GM18868 (cell line): ENCODE results near the gene MPV17.
"Not testable (repeated sequence)": the region's sequence is repeated elsewhere in the genome, so short reads cannot be mapped to it uniquely, and the experiment has no call there.

Experiments used
- ATAC-seq: cut with Tn5 transposase; IDR thresholded peaks from one replicate; pipeline ENCODE4 v1.9.1; 2021; ENCODE audit warnings: mild to moderate bottlenecking, moderate library complexity; ENCODE audit not compliant: unreplicated experiment

Gene MPV17

DNA sequence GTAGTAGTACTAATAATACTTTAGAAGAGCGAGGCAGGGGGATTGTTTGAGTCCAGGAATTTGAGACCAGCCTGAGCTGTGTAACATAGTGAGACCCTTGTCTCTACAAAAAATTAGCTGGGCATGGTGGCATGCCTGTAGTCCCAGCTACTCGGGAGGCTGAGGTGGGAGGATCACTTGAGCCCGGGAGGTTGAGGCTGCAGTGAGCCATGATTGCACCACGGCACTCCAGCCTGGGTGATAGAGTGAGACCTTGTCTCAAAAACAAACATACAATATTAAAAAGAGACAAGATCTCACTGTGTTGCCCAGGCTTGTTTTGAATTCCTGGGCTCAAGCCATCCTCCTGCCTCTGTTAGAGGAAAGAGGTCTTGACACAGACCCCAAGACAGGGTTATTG is 22.3 kb downstream of the MPV17 start:
- not testable (repeated sequence) for ATAC-seq

DNA sequence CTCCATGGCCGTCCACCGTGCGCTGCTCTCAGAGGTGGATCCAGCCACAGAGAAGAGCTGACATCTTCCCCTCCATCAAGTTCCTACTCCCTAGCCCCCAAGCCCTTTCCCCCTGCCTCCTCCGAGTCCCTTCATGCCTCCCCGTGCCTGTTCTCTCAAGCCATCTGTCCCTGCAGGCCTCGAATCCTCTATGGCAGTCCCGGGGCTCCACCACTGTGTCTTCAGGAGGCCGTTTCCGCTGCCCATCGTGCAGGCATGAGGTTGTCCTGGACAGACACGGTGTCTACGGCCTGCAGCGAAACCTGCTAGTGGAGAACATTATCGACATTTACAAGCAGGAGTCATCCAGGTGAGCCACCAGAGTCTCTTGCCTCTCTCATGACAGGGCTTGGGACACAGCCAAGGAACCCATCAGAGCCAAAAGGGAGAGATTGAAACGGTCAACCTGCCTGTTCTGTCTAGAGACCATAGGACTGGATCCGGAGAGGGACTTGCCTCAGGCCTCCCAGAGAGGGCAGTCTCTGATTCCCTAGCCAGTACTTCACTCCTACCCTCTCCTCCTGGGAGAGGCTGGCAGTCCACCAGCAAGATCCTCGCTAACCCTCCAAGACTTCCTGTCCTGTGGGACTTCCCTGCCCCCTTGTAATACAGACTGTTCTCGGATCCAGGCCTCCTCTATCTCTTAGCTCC is 24.4 kb downstream of the MPV17 start:
- ATAC-seq: no peak

DNA sequence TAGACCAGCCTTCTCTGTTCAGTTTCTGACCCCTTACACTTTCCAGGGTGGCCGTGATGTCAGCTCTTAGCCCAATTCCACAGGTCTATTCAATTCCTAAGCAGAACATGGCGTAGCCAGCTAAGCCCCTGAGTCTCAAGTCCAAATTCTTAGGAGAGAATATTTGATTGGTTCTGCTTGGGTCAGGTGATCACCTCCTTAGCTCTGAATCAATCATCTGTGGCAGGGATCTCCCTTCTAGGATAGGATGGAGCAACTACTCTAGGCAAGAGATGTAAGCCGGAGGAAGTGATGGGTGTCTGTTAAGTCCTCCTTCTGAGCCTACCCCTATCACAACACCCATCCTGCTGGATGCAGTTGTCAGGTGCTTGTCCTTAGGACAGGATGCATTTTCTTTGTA is 25.7 kb downstream of the MPV17 start:
- ATAC-seq: no peak

DNA sequence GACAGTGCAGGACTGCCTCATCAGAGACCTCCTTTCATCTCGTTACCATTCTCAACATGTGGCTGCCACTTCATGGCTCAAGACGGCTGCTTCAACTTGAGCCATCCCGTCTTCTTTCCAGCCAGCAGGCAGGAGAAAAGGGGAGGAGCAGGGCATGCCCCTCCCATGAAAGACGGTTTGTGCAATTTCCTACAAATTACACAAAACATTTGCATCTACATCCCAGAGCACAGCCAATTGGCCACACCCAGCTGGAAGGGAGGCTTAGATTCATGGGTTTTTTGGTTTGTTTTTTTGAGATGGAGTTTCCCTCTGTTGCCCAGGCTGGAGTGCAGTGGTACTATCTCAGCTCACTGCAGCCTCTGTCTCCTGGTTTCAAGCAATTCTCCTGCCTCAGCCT is 26.4 kb downstream of the MPV17 start:
- no peak for ATAC-seq

DNA sequence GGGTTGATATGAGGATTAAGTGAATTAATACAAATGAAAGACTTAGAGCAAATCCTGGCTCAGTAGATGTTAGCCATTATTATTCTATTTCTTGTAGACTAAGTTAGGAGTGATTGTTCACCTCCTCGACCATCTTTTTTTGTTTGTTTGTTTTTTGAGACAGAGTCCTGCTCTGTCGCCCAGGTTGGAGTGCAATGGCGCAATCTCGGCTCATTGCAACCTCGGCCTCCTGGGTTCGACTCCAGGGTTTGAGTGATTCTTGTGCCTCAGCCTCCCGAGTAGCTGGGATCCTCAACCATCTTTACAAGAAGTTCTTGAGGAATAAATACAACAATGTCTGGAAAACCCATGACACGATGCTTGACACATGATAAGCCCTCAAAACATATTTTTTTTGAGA is 28.0 kb downstream of the MPV17 start:
- no peak for ATAC-seq

DNA sequence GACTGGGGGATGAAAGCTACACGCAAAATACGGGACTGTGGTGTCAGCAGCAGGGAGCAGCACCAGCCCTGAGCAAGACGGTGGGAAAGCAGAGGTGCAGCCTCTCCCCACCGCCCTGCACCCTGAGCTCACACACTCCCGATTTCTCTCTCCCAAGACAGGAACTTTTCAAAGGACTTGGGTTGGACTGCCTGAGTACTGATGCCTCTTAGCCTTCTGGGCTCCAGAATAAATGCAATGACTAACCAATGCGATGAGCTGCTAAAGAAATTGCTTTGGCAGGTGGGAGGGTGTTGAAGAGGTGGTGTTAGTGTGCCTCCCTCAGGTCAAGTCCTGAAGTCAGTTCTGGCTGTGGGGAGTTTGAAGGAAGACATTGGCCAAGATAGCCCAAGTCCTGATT is 31.0 kb downstream of the MPV17 start:
- no peak for ATAC-seq

DNA sequence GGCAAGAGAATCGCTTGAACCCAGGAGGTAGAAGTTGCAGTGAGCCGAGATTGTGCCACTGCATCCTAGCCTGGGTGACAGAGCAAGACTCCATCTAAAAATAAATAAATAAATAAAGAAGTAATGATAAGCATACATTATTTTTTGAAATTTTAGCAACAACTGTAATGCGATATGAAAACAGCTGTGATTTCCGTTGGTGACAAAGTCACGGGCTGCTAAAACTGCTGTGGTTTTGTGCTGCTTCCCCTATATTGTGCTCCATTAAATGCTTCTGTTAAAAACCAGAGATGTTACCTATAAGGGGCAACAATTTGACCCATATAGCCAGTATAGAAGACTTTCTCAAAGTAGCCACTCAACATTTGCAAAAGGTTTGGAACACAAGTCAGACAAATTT is 32.3 kb downstream of the MPV17 start:
- ATAC-seq: no peak

DNA sequence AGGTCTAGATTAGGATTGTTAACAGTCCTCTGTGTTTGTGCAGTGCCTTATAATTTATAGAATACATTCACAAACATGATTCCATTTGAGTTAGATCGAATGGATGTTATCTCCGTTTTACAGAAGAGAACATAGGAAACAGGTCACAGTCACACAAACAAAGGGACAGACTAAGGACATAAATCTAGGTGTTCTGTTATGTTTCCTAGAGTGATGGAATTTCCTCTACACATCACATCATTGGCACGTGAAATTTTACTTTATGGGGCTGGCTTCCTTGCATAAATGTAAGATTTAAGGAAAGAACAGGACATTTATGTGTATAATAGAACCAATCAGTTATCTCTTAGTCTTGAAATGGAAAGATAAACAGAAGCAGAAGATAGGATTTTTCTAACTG is 34.3 kb downstream of the MPV17 start:
- no peak for ATAC-seq

DNA sequence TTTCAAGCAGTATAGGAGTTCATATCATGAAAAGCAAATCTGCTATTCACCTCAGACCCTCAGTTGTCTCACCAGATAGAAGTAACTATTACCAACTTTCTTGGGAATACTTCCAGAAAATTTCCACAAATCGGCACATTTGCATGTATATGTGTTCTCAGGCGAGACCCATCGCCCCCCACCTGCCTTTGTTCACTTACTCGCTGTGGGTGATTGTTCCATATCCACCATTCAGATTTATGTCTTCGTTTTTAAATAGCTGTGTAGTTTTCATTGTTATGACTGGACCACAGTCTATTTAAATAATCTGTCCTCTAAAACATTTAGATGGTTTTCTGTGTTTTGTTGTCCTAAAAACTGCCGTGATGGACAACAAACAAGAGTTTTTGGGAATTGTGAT is 37.4 kb downstream of the MPV17 start:
- ATAC-seq: no peak

DNA sequence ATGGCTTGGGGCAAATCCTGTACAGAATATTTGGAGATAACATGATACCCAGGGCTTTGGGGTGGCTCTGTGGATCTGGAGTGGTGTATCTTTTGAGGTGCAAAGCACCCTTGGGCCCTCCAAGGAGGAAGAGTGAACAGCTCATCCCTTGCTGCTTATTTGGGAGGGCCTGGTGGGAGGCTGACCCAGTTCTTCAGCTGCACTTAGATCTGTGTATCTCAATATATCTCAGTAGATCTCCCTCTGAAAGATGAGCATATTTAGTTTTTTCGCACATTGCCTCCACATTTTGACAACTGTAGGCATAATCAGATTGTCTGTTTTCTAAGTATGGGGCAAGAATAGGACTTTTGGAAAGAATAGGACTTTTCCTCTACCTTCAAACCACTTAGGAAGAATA is 37.9 kb downstream of the MPV17 start:
- no peak for ATAC-seq

DNA sequence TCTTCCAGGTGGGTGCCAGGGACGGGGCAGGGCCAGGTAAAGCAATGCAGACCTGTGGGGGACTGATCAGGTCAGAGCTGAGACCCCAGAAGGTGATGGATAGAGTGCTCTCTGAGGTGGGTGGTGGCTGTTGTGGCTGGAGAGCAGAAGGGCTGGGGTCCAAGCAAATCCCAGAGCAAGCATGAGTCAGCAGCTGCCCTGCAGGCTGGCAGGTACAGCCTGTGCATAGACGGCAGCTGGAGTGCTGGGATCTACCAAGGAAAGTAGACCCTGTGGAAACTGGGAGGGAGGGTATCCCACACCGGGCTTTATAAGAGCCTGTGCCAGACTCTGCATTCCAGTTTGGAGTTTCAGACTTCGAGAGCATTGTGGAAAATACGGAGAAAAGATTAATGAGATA is 40.0 kb downstream of the MPV17 start:
- ATAC-seq: no peak

DNA sequence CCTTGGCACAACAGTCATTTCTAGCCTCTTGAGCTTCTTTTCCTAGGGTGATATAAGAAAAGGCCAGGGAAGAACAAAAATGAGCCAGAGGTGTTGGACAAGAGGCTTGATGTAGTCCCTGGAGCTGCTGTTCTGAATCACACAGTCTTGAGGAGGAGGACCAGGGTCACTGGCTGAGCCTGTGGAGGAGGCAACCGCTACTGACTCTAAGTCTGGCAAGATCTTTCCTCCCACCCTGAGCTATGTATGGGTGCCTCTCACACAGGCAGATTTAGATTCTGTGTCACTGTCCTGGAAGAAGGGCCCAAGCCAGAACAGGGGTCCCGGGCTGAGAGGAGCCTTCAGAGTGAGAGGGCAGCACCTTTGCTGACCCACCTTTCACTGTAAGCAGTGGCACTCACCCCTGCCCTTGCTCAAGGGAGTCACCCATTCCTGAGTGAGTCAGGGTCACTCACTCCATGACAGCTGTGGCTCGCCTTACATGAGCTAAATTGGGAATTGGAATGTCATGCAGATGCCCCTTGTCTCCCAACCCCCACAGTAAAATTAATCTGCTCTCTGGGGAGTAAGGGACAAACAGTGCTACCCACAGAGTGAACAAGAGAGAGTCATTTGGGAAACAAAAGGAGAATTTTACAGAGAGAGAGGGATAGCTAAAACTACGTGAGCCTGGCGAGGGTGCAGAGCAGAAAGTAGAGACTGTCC is 40.9 kb downstream of the MPV17 start, which contains the start of gene TRIM54:
TRIM54 (plus strand) TSS at position 575 of the 705 bp plus-strand sequence. CDS start 303 bp downstream, outside the sequence.
- ATAC-seq: no peak

DNA sequence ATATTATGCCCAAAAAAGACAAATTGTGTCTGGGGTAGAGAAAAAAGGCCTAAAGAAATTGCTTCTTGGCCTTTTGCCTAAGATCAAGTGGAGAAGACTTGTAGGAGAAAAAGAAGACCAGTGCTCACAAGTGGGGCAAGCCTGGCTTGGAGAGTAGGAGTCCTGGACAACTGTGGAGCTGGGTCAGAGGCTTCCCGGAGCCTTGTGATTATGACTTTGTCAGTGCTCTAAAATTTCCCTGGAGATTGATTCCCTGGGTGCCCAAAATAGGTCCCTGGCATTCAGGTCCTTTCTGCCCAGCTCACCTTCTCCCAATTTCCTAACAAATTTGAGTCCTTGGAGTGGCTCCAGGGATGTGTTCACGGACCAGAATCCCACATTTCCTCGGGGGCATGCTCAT is 41.5 kb downstream of the MPV17 start:
- ATAC-seq: no peak

DNA sequence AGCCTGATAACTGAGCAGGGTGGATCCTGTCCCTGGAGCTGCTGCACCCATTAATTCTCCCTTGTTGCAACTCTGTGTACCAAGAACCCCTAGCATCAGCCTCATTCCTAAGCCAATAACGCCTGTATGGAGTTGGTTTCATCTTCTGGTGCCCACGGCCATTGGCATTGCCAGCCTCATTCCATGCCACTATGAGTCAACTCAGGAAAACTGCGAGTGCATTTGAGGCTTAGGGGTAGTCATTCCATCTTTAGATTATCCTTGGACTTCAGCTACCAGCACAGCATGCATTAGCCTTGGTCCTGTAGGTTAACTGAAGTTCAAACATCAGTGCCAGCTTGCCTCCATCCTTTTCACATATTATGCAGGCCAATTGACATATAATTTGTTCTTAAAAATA is 42.1 kb downstream of the MPV17 start:
- ATAC-seq: no peak

DNA sequence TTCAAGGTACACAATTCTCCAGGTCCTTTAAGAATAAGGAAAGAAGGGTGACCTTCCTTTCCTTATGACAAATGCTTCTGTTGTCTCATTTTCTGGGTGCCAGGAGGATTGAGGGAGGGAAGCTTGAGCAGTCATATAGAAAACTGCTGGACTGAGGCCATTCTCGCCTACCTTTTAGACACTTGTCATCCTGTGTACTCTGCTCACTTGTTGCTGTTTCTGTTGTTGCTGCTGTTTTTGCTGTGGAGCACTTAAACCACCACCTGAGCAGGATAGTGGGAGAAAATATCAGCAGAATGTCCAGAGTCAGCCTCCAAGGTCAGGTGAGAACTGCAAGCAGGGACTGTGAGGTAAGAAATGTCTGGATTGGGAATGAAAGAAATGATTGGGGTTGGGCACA is 44.9 kb downstream of the MPV17 start:
- ATAC-seq: no peak

DNA sequence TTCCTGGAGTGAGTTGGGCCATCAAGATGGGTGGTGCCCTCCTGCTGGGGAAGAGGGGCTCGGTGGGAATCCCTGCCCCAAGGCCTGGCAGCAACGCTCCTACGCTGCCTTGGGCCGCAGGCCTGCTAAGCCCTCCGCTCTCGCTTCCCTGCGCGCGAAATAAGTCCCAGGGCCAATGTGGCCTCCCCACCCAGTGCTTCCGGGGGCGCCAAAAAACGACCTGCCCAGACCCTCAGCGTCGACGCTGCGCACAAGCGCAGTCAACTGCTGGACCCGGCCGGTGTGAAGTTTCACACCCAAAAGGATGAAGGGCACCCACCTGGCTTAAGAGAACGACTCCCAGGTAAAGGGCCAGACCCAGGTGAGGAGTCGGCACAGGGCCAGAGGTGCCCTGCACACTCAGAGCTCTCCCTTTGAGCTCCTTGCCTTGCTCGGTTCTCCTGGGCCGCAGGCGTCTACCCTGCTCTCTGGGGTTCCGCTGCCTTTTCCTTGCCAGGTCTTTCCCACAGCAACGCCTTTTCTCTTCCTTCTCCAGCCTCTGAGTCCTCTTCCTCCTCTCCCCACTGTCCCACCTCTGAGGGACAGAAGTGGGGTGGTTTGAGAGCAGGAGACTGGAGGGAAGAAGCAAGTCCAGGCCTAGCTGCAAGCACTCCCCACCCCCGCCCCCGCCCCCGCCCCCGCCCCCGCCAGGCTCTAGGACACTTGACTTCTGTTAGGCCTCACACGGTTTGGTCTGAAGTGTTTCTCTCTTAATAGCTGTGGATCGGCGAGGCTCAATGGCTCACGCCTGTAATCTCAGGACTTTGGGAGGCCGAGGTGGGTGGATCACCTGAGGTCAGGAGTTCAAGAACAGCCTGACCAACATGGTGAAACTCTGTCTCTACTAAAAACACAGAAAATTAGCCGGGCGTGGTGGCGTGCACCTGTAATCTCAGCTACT is 47.4 kb downstream of the MPV17 start, which contains the start of gene DNAJC5G:
DNAJC5G (plus strand) TSS at position 223 of the 940 bp plus-strand sequence. CDS start 1,296 bp downstream, outside the sequence.
- no peak for ATAC-seq

DNA sequence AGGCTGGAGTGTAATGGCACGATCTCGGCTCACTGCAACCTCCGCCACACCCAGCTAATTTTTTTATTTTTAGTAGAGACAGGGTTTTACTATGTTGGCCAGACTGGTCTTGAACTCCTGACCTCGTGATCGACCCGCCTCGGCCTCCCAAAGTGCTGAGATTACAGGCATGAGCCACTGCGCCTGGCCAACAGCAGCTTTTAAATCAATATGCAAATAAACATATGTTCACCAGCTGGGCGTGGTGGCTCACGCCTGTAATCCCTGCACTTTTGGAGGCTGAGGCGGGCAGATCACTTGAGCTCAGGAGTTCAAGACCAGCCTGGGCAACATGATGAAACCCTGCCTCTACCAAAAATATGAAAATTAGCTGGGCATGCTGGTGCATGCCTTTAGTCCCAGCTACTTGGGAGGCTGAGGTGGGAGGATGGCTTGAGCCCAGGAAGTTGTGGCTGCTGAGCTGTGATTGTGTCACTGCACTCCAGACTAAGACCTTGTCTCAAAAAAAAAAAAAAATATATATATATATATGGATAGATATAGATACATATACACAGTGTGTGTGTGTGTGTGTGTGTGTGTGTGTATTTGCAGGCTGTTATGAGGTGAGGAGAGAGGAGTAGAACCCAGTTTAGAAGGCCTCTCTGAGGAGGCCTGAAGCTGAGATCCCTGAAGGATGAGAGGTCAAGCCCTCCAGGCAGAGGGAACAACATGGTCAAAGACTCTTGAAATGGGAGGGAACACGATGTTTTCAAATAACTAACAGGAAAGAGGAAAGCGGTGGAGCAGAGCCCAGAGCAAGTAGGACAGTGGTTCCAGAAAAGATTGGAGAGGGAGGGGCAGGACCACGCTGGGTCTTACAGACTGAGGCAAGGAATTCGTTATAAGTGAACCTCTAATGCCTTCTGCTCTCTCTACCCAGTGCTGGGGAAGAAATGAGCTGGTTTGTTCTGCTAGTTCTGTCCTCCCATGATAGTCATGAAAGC is 50.1 kb downstream of the MPV17 start:
- not testable (repeated sequence) for ATAC-seq

DNA sequence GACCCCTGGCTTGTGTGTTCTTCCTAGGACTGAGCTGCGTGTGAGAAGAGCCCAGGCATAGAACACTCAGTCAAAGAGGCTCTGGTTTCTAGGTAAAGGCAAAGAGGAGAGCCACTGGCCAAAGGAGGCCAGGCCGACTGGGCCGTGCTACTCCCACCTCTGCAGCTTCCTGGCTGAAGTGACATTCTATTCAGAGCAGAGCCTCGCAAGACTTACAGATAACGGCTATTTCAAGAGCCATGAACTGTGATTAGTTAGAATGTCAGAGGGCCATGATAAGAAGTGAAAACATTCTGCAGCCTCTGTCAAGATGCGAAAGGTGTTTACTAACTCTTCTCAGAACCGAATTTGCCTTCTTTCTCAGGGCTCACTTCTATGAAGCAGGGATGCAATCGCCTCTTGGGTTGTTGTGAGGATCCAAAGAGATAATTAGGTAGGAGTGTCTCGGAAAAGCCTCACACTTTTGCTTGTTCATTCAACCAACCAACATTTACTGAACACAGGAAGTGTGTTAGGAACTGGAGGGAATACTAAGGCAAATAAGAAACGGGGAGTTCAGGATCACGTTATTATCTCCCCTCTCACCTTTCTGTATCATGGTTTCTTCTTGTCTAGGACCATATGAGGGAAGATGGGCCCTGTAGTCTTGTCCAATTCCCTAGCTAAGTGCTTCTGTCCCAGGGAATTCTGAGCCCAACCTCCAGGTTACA is 51.1 kb downstream of the MPV17 start:
- ATAC-seq: no peak

DNA sequence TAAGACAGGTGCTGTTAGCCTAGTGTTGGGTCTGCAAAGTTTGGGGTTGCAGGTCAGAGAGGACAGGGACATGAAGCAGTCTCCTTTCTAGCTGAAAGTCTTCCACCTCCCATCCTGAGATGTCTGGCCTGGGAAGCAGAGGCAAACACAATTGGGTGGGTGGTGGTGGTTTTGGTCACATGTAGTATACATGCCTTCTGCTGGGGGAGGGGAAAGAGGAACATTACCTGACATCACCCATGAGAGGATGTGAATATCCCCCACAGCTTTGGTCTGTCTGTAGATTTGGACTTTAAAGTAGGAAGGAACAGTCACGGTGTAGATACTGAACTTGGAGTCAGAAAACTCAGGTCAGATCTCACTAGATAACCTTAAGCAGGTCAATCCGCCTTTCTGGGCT is 52.2 kb downstream of the MPV17 start:
- ATAC-seq: no peak

DNA sequence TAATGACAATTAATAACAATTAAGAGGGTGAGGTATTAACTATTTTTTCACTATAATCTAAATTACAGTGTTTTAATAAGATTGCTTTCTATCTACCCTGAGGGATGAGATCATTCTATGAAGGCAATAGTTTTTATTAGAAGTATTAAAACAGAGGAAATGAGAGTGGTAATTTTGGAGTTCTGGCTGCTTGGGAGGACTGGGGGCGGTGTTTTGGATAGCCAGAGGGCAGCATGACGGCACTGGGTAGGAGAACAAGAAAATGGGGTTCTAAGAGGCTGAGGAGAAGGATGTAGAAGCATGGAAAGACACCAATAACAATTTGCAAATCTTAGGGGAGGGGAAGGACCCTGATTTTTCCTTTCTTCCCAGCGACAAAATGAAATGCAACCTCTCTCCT is 52.8 kb downstream of the MPV17 start:
- ATAC-seq: no peak
